ENCODE results near the gene ELAC1. TPM values are rescaled to one million over a fixed set of nuclear protein-coding genes. Genes with fewer than 3 reads are reported as not detected.

ELAC1 gene
- total and polyA plus RNA-seq, 2 donors (not counting 1 experiment from before 2014, with no cell fraction given): 7.3 to 8.2 TPM

DNA sequence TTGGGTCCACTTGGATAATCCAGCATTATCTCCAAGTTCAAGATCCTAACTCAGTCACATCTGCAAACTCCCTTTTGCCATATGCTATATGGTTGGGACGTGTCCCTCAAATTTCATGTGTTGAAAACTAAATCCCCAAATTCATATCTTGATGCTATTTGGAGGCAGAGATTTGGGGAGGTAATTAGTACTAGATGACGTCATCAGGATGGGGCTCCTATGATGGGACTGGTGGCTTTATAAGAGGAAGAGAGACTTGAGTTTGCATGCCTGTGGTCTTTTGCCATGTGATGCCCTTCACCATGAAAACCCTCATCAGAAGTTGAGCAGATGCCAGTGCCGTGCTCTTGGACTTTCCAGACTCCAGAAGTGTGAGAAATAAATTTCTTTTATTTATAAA, 45.4 kb downstream of the ELAC1 start:
- Histone ChIP-seq H3K36me3 (ENCODE audit: control insufficient read depth, insufficient read depth, low read length) (no peaks in the 10 kb centered on the region), H3K9me3 (ENCODE audit: control insufficient read depth, insufficient read depth, low read depth, low read length) (no peaks in the 10 kb centered on the region), H3K4me3 (replicated peaks in 1 of 4; ENCODE audit: control extremely low read depth in 1 of 4, insufficient read depth in 1 of 4, low read depth in 3 of 4, low read length in 4 of 4) (no peak overlapping the region), H4K20me1 (ENCODE audit: control insufficient read depth, extremely low read depth, insufficient read depth, low read length) (no peaks in the 10 kb centered on the region), H3K4me1 (ENCODE audit: control insufficient read depth, extremely low read depth, insufficient read depth, low read length) (no peaks in the 10 kb centered on the region), H3K27ac (ENCODE audit: insufficient read depth, low read length) (no peak overlapping the region), H3K9ac (ENCODE audit: insufficient read depth, low read length) (no peak overlapping the region), H3K27me3 (ENCODE audit: control insufficient read depth, insufficient read depth, low read length) (no peaks in the 10 kb centered on the region), H3K79me2 (ENCODE audit: control insufficient read depth, insufficient read depth, low read length) (no peaks in the 10 kb centered on the region), H3K4me2 (ENCODE audit: extremely low read depth, insufficient read depth, low read length) (no peak overlapping the region), H2AFZ (ENCODE audit: low read length) (no peak overlapping the region)
- TF ChIP-seq, protein P1, sequence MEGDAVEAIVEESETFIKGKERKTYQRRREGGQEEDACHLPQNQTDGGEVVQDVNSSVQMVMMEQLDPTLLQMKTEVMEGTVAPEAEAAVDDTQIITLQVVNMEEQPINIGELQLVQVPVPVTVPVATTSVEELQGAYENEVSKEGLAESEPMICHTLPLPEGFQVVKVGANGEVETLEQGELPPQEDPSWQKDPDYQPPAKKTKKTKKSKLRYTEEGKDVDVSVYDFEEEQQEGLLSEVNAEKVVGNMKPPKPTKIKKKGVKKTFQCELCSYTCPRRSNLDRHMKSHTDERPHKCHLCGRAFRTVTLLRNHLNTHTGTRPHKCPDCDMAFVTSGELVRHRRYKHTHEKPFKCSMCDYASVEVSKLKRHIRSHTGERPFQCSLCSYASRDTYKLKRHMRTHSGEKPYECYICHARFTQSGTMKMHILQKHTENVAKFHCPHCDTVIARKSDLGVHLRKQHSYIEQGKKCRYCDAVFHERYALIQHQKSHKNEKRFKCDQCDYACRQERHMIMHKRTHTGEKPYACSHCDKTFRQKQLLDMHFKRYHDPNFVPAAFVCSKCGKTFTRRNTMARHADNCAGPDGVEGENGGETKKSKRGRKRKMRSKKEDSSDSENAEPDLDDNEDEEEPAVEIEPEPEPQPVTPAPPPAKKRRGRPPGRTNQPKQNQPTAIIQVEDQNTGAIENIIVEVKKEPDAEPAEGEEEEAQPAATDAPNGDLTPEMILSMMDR (conservative IDR thresholded peaks at IDR 0.05 in 1 of 2, IDR thresholded peaks at IDR 0.05 in 1 of 2; ENCODE audit: low read depth in 1 of 2, low read length in 2 of 2): no peak
- TF ChIP-seq EZH2 (IDR thresholded peaks at IDR 0.05; ENCODE audit: low read length, missing control alignments): no peak
- no peak for DNase-seq (ENCODE audit: low read depth in 2 of 2)

DNA sequence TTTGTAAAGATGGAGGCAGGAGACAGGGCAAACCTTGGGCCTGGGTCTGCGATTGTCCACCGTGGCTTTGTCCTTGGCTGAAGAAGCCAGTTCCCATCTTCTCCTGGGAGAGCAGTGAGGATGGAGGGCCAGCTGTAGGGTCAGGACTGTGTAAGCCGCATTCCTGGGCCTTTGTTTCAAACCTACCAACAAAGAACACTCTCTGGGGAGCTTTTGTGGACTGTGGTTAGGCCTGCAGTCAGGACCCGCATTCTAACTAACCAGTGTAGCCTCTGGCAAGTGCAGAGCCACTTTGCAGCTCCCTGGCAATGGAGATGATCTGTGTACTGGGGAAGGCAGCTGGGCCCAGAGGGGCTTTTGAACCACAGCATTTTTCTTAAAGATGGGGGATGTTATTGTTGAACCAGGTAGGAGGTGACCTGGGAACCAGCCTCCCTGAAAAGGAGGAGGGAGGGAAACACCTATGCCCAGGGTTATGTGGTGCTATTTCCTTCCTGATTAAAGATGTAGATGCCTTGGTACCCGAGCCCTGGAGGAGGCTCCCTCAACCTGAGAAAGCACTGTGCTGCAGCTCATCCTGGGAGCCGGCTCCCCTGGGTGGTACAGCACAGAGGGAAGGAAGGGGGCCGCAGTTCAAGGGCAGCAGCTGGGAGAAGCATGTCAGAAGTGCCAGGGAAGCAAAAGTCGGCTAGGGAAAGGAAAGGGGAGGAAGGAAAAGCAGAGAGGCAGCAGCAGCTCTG, 49.5 kb downstream of the ELAC1 start:
- Histone ChIP-seq H4K20me1 (ENCODE audit: control insufficient read depth, extremely low read depth, insufficient read depth, low read length) (no peaks in the 10 kb centered on the region), H3K27ac (ENCODE audit: insufficient read depth, low read length) (no peak overlapping the region), H3K9ac (ENCODE audit: insufficient read depth, low read length) (no peak overlapping the region), H3K4me1 (ENCODE audit: control insufficient read depth, extremely low read depth, insufficient read depth, low read length) (no peaks in the 10 kb centered on the region), H3K27me3 (ENCODE audit: control insufficient read depth, insufficient read depth, low read length) (no peaks in the 10 kb centered on the region), H2AFZ (ENCODE audit: low read length) (no peak overlapping the region), H3K36me3 (ENCODE audit: control insufficient read depth, insufficient read depth, low read length) (no peaks in the 10 kb centered on the region), H3K4me2 (ENCODE audit: extremely low read depth, insufficient read depth, low read length) (no peak overlapping the region), H3K9me3 (ENCODE audit: control insufficient read depth, insufficient read depth, low read depth, low read length) (no peaks in the 10 kb centered on the region), H3K4me3 (replicated peaks in 1 of 4; ENCODE audit: control extremely low read depth in 1 of 4, insufficient read depth in 1 of 4, low read depth in 3 of 4, low read length in 4 of 4) (no peak overlapping the region), H3K79me2 (ENCODE audit: control insufficient read depth, insufficient read depth, low read length) (no peaks in the 10 kb centered on the region)
- no peak for TF ChIP-seq EZH2 (IDR thresholded peaks at IDR 0.05; ENCODE audit: low read length, missing control alignments)
- TF ChIP-seq, protein P1 (conservative IDR thresholded peaks at IDR 0.05 in 1 of 2, IDR thresholded peaks at IDR 0.05 in 1 of 2; ENCODE audit: low read depth in 1 of 2, low read length in 2 of 2): no peak
- peak in 1 of 2 donors; percentile 30 for DNase-seq (ENCODE audit: low read depth in 2 of 2)

DNA sequence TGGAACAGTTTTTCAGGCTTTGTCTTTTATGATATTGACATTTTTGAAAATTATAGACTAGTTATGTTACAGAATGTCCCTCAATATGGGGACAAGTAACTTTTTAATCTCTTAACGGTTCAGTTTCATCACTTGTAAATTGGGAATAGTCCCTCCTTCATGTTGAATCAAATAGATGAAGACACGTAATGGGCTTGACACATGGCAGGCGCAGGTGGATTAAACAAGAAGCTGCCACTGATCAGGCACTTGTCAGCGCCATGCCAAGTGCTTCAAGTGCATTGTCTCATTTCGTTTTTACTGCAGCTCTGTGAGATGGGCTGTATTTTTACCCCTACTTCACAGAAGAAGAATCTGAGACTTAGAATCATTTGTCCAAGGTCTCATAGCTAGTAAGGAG, 52.7 kb downstream of the ELAC1 start:
- TF ChIP-seq, protein P1 (conservative IDR thresholded peaks at IDR 0.05 in 1 of 2, IDR thresholded peaks at IDR 0.05 in 1 of 2; ENCODE audit: low read depth in 1 of 2, low read length in 2 of 2): no peak
- no peak for TF ChIP-seq EZH2 (IDR thresholded peaks at IDR 0.05; ENCODE audit: low read length, missing control alignments)
- Histone ChIP-seq H4K20me1 (ENCODE audit: control insufficient read depth, extremely low read depth, insufficient read depth, low read length) (no peaks in the 10 kb centered on the region), H3K36me3 (ENCODE audit: control insufficient read depth, insufficient read depth, low read length) (no peaks in the 10 kb centered on the region), H3K4me3 (replicated peaks in 1 of 4; ENCODE audit: control extremely low read depth in 1 of 4, insufficient read depth in 1 of 4, low read depth in 3 of 4, low read length in 4 of 4) (no peak overlapping the region), H3K79me2 (ENCODE audit: control insufficient read depth, insufficient read depth, low read length) (no peaks in the 10 kb centered on the region), H3K27ac (ENCODE audit: insufficient read depth, low read length) (no peak overlapping the region), H3K4me2 (ENCODE audit: extremely low read depth, insufficient read depth, low read length) (no peak overlapping the region), H3K9me3 (ENCODE audit: control insufficient read depth, insufficient read depth, low read depth, low read length) (no peaks in the 10 kb centered on the region), H2AFZ (ENCODE audit: low read length) (no peak overlapping the region), H3K4me1 (ENCODE audit: control insufficient read depth, extremely low read depth, insufficient read depth, low read length) (no peaks in the 10 kb centered on the region), H3K9ac (ENCODE audit: insufficient read depth, low read length) (no peak overlapping the region), H3K27me3 (ENCODE audit: control insufficient read depth, insufficient read depth, low read length) (no peaks in the 10 kb centered on the region)
- DNase-seq (ENCODE audit: low read depth in 2 of 2): no peak

Data from fibroblast of lung (primary cell).